ENCODE measurements around the gene MBP.
A peak's percentile ranks its signal among the peaks of the same experiment; 100 is the strongest.
"Not testable (repeated sequence)": the region's sequence is repeated elsewhere in the genome, so short reads cannot be mapped to it uniquely, and the experiment has no call there.

Gene MBP

DNA sequence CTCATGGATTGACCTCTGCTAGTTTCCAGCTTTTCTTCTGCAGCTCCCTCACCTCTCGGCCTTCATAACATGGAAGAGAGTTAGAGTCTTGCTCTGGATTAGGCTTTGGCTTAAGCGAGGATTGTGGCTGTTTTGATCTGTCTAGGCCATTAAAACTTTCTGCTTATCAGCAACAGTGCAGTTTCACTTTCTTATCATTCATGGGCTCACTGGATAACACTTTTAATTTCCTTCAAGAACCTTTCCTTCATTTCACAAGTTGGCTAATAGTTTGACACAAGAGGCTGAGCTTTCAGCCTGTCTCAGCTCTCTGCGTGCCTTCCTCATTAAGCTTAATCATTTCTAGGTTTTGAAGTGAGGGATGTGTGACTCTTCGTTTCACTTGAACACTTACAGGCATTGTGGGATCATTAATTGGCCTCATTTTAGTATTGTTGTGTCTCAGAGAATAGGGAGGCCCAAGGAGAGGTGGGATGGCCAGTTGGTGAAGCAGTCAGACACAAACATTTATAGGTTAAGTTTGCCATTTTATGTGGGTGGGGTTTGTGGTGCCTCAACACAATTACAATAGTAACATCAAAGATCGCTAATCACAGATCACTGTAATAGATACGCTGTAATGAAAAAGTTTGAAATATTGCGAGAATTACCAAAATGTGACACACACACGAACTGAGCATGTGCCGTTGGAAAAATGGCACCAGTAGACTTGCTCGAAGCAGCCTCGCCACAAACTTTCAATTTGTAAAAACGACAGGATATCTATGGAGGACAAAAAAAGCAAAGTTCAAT, 180.9 kb downstream of the MBP start:
- DNase-seq (ENCODE audit: low read depth), result no peak
- no peak overlapping the region for H3K4me3 ChIP-seq (ENCODE audit: low read depth, low read length)
- no peak for TF ChIP-seq POLR2A (IDR thresholded peaks at IDR 0.05; ENCODE audit: extremely low read depth, insufficient read length)
- TF ChIP-seq, protein P1, sequence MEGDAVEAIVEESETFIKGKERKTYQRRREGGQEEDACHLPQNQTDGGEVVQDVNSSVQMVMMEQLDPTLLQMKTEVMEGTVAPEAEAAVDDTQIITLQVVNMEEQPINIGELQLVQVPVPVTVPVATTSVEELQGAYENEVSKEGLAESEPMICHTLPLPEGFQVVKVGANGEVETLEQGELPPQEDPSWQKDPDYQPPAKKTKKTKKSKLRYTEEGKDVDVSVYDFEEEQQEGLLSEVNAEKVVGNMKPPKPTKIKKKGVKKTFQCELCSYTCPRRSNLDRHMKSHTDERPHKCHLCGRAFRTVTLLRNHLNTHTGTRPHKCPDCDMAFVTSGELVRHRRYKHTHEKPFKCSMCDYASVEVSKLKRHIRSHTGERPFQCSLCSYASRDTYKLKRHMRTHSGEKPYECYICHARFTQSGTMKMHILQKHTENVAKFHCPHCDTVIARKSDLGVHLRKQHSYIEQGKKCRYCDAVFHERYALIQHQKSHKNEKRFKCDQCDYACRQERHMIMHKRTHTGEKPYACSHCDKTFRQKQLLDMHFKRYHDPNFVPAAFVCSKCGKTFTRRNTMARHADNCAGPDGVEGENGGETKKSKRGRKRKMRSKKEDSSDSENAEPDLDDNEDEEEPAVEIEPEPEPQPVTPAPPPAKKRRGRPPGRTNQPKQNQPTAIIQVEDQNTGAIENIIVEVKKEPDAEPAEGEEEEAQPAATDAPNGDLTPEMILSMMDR (IDR thresholded peaks at IDR 0.05; ENCODE audit: low read depth, low read length), result no peak
- TF ChIP-seq, protein P2, sequence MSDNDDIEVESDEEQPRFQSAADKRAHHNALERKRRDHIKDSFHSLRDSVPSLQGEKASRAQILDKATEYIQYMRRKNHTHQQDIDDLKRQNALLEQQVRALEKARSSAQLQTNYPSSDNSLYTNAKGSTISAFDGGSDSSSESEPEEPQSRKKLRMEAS (IDR thresholded peaks at IDR 0.05; ENCODE audit: low read depth, low read length), result no peak
- TF ChIP-seq MYC (IDR thresholded peaks at IDR 0.05; ENCODE audit: low read depth, low read length), result no peak

DNA sequence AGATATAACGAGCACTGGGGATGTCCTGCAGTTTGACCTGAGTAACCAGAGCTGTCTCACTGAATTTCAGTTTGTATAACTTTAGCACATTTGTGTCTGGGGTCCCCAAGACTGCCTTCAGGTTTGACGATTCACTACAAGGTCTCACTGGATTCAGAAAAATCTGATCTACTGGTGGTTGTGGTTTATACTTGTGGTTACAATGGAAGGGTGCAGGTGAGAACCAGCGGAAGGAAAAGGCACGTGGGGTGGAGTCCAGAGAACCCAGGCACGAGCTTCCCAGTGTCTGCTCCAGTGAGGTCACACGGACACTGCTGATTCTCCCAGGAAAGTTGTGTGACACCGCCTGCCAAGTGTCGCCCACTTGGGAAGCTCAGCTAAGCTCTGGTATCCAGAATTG, 184.2 kb downstream of the MBP start:
- DNase-seq (ENCODE audit: low read depth), result no peak

DNA sequence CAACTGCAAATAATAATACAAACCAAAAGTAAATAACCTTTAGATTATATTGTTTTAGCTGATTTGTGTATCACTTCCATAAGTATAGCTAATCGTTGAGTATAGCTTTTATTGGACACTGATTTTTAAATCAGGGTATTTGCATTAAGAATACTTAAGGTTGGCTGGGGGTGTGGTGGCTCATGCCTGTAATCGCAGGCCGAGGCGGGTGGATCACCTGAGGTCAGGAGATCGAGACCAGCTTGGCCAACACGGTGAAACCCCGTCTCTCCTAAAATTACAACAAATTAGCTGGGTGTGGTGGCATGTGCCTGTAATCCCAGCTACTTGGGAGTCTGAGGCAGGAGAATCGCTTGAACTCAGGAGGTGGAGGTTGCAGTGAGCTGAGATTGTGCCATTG, 188.2 kb downstream of the MBP start:
- DNase-seq (ENCODE audit: low read depth); H3K4me3 ChIP-seq (ENCODE audit: low read depth, low read length): not testable (repeated sequence)

More for the DNA sequence above, 184.2 kb downstream of the MBP start:
- no peak overlapping the region for H3K4me3 ChIP-seq (ENCODE audit: low read depth, low read length)
- TF ChIP-seq, protein P1 (IDR thresholded peaks at IDR 0.05; ENCODE audit: low read depth, low read length), result no peak
- TF ChIP-seq, protein P2 (IDR thresholded peaks at IDR 0.05; ENCODE audit: low read depth, low read length), result no peak
- TF ChIP-seq MYC (IDR thresholded peaks at IDR 0.05; ENCODE audit: low read depth, low read length), result no peak
- TF ChIP-seq POLR2A (IDR thresholded peaks at IDR 0.05; ENCODE audit: extremely low read depth, insufficient read length), result no peak

DNA sequence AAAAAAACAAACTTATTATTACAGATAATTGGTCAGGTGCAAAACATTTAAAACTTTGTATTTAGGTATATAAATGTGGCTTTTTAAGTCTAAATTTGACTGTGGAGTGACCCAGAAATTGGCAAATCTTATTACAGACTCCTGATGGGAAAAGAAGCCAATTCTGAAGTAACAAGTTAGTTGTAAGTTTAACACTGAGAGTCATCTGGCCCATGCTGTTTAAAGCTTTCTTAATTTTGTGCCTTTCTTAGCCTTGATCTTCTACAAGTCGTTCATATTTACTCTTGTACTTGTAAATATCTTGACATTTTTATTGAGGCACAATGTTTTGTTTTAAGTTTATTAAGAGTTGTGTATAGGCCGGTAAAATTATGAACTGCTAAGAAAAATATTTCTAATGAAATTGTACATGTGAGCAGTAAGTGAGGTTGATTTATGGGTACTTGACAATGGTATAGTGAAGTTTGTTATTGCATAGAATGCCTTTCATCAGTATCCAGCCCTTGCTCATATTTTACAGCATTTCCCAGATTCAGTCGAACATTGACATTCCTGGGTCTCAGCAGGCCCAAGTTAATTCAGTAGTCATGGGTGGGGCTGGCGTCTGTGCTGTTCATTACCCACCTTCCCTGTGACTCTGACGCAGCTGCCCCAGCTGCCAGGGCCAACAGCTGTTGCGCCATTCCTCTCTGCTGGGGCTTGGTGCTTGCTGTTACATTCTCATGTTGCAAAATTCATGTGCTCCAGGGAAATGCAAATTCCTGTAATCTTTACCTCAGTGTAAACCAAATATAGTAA, 188.8 kb downstream of the MBP start:
- DNase-seq (ENCODE audit: low read depth), result peak; percentile 12
- H3K4me3 ChIP-seq (ENCODE audit: low read depth, low read length), result no peak overlapping the region
- no peak for TF ChIP-seq MYC (IDR thresholded peaks at IDR 0.05; ENCODE audit: low read depth, low read length)
- TF ChIP-seq, protein P1 (IDR thresholded peaks at IDR 0.05; ENCODE audit: low read depth, low read length), result no peak
- TF ChIP-seq POLR2A (IDR thresholded peaks at IDR 0.05; ENCODE audit: extremely low read depth, insufficient read length), result no peak
- TF ChIP-seq, protein P2 (IDR thresholded peaks at IDR 0.05; ENCODE audit: low read depth, low read length), result no peak

DNA sequence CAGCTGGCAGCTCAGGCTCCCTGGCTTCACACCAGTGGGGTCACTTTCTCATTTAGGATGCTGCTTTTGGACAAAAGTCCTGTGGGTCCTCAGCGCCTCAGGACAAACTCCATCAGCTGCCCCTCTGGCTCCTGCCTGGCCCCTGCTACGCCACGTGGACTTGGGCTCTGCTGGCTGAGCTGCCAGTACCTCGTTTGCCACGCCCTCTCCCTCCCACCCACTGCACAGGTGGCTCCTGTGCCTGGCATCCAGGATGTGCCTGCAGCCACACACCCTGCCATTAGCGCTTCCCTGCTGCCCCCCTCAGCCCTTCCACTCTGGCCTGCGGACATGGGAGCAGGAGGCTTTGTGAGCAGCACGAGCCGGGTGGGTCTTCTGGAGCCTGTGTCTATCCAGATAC, 191.3 kb downstream of the MBP start:
- TF ChIP-seq, protein P1 (IDR thresholded peaks at IDR 0.05; ENCODE audit: low read depth, low read length), result no peak
- no peak for TF ChIP-seq POLR2A (IDR thresholded peaks at IDR 0.05; ENCODE audit: extremely low read depth, insufficient read length)
- TF ChIP-seq, protein P2 (IDR thresholded peaks at IDR 0.05; ENCODE audit: low read depth, low read length), result no peak
- TF ChIP-seq MYC (IDR thresholded peaks at IDR 0.05; ENCODE audit: low read depth, low read length), result no peak
- no peak for DNase-seq (ENCODE audit: low read depth)
- no peak overlapping the region for H3K4me3 ChIP-seq (ENCODE audit: low read depth, low read length)

DNA sequence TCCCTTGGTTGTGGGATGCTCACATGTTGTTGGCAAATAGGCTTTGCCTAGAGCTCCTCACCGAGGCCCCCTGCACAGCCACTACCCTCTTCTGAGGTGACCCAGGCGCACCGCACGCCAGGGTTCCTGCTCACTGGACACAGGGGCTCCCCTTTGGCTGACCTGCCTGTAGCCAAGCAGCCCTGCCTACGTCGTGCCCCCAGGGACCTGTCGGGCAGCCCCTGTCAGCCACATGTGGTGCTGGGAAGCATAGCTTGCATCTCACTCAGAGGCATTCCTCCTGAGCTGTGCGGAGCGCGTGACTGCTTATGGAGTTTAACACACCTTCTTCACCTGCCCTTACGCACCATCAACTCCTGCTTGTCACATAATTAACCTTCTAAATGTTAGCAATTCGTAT, 194.0 kb downstream of the MBP start:
- DNase-seq (ENCODE audit: low read depth), result no peak
- H3K4me3 ChIP-seq (ENCODE audit: low read depth, low read length), result no peak overlapping the region
- TF ChIP-seq, protein P1 (IDR thresholded peaks at IDR 0.05; ENCODE audit: low read depth, low read length), result no peak
- no peak for TF ChIP-seq MYC (IDR thresholded peaks at IDR 0.05; ENCODE audit: low read depth, low read length)
- TF ChIP-seq, protein P2 (IDR thresholded peaks at IDR 0.05; ENCODE audit: low read depth, low read length), result no peak
